GM18519 (cell line): ENCODE data around the gene GPC6.

ENCODE experiments used
- ATAC-seq: cut with Tn5 transposase; IDR thresholded peaks from one replicate; pipeline ENCODE4 v1.9.1; 2021; ENCODE audit warnings: mild to moderate bottlenecking, moderate library complexity; ENCODE audit not compliant: unreplicated experiment, low FRiP score

GPC6 gene

DNA sequence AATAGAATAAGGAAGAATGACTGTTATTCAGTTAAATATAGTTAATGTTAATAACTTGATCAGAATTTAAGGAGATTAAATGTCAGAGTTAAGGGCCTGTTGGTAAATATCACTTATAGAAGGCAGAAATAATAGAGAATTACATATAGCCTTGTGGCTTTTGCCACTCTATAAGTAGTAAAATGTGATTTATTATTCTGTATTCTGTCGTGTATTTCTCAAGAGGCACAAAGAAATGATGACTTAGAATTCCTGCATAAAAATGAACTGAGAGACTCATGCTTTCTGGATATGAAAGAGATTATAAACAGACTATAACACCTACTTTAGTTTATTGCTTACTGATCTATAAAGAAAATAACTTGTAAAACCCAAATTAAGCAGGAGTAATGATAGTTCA is 40.1 kb downstream of the GPC6 start:
- ATAC-seq, result no peak

GRCh38 chr13:93268327-93269028 is 41.9 kb downstream of the GPC6 start:
- no peak for ATAC-seq

DNA sequence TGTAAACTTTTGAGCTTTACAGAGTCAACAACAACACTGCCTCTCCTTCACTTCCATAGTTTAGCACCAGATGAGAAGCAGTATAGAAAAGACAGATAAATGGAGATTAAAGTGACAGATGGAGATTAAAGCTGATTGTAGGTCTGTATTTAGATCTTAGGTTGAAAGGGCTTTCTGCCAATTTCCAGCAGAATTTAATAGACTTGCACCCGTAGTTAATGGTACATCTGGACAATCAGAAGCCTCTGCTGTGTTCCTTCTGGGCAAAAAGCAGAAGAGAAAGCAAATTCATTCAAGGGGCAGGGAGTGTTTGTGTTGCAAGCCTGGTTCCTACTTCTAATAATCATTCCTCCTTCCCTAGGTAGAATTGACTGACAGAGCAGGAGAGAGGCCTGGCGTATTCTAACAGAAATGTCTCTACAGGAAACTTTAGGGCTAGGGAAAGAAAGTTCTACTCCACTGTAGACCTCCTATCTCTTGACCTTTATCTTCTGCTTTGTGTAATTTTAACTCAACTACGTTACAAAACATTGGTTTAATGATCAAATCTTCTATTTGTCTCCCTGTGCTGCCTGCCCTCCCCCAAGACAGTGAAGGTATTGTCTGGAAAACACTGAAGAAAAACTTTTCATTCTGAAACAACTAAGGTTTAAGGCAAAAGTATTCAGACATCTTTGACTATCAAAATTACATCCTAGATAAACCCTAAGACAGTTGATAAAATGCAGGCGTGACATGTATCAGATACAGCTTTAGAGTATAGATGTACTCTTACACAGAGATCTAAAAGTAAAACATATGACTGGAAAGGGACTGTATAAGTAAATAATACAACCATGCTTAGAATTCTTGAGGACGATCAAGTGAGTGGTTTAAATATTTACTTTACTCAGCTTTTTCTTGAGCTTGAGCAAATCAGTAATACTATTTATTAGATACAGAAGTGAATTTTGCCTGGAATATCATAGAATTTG is 44.4 kb downstream of the GPC6 start:
- no peak for ATAC-seq

GRCh38 chr13:93279982-93280381 is 53.4 kb downstream of the GPC6 start:
- ATAC-seq, result no peak

GRCh38 chr13:93280688-93281087 is 54.1 kb downstream of the GPC6 start:
- ATAC-seq, result no peak

DNA sequence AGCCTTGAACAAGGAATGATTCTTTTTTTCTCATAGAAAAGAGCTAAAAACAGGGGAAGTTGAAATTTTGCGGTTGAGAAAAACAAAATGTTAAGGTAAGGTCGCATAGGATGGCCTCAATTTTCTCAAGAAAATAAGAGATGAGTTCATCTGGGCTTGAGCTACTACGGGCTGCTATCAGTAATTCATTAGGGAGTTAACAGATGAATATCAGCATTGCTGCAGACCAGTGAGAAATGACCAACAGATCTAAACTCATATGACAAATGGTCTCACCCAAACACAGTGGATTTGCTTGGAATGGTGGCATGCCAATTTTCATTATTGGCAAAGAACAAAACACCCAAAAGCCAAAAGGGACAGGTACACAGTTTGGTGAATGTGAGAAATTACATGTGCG is 56.6 kb downstream of the GPC6 start:
- ATAC-seq, result no peak

GRCh38 chr13:93284064-93284463 is 57.5 kb downstream of the GPC6 start:
- ATAC-seq, result no peak

GRCh38 chr13:93286047-93286446 is 59.4 kb downstream of the GPC6 start:
- ATAC-seq, result no peak

DNA sequence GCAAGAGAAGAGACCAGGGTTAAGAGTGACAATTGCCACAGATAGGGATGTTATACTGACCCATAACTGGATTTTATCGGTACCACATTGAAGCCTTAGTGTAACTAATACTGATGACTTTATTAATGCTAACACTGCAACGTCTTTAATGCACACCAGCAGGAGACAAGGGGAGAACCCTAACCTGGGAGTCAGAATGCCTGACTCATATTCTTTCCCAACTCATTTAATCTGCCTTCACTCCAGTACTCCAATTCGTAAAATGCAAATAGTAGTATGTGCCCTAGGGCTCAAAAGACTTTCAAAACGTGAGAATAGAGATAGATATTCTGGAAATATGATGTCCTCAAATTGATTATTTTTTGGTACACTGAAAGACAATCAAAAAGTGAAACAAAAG is 62.4 kb downstream of the GPC6 start:
- no peak for ATAC-seq

GRCh38 chr13:93289842-93290241 is 63.2 kb downstream of the GPC6 start:
- ATAC-seq, result no peak

DNA sequence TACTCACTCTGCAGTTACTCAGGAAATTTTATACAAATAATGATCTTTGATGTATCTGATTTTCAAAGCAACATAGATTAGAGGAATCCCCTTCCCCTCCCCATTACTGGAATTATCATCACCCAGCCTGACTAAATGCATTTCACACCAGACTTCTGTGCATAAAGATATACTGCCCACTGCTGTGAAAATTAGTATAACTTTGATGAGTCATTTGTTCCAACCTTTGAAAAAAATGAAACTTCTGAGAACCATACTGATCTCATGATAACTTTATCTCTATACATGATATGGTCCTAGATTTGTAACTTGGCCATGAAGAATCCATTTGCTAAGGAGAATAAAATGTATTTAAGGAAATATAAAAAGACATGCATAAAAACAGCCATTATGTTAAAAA is 63.9 kb downstream of the GPC6 start:
- ATAC-seq, result no peak

- ATAC-seq, result no peak
These were observed 65.8 kb downstream of the GPC6 start for GRCh38 chr13:93292366-93292765.

DNA sequence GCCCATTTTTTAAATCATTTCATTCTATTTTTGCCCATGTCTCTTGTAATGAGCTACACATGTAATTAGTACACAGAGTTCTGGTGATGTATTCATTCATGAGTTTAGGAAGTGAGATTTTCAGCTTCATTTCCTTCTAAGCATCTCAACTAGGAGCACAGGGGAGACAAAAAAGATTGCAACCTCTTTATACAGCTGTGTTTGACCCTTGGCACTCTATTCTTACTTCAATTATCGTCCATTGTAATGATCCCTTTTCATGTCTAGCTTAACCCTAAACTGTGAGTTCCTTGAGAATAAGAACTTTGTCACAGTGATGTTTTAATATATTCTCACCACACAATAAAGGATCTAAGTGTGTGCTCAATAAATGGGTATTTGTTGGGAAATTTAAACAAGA is 67.1 kb downstream of the GPC6 start:
- no peak for ATAC-seq

DNA sequence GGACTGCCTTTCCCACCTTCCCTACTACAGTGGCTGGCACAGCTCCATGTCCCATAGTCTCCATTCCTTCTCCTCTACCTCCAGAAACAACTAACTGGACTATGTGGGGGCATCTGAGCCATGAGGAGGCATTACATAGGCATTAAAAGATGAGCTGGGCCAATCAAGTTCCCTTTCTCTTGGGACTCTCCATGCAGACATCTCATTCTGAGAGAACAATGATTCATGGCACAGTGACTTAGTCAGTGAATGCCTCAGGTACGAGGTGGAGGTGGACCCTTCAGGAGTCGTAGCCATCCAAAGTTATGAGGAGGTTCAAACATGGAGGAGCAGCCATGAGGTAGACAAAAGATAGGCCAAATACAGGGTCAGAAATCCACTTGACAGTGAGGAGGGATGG is 70.0 kb downstream of the GPC6 start:
- no peak for ATAC-seq

GRCh38 chr13:93298713-93299112 is 72.1 kb downstream of the GPC6 start:
- no peak for ATAC-seq

DNA sequence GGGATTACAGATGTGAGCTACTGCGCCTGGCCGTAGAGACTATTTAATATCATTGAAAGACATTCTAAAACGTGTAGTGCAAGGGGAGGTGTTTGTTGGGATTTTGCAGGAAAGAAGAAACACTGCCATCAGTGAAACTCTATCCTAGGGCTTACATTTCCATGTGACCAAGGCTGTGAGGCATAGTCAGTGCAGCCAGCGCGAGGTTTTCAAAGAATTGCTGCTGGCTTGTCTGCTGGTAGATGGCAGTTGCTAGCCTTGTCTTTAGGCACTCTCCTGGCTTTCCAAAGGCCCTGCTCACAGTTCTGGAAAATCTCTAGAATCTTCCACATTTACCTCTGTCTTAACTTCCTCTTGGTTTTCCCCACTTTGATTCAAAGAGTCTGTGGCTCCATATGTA is 77.5 kb downstream of the GPC6 start:
- no peak for ATAC-seq

GRCh38 chr13:93304868-93305613 is 78.4 kb downstream of the GPC6 start:
- no peak for ATAC-seq

- no peak for ATAC-seq
These were observed 79.3 kb downstream of the GPC6 start for GRCh38 chr13:93305886-93306285.

GRCh38 chr13:93307136-93307535 is 80.5 kb downstream of the GPC6 start:
- ATAC-seq, result no peak

DNA sequence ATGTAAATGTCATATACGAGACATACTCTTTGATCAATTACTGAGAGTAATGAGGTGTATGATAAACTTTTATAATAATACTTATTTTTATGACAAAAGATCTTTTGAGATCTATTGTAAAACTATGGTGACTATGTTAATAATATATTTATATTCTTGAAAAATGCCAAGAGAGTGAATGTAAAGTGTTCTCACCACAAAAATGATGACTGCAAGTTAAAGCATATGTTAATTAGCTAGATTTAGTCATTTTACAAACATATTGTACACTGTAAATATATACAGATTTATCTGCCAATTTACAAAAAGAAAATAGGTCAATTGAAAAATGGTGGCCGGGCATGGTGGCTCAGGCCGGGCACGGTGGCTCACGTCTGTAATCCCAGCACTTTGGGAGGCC is 81.0 kb downstream of the GPC6 start:
- ATAC-seq, result no peak

- ATAC-seq, result no peak
These were observed 83.4 kb downstream of the GPC6 start for GRCh38 chr13:93309886-93310523.
